T follicular helper cell (primary cell): Measurements from ENCODE around the gene SAMD11.

Experiments
- DNase-seq: peaks from one replicate; pipeline ENCODE4 v3.0.0-alpha.2; 2020; ENCODE audit warnings: low read depth

SAMD11 gene

GRCh38 chr1:916173-917075 is 7.3 kb upstream of the SAMD11 start:
- no peak for DNase-seq

- no peak for DNase-seq
Measured at GRCh38 chr1:917076-917459, 6.7 kb upstream of the SAMD11 start.

- DNase-seq: no peak
Measured at GRCh38 chr1:917466-918091, 6.1 kb upstream of the SAMD11 start.

GRCh38 chr1:918353-918752 is 5.4 kb upstream of the SAMD11 start:
- DNase-seq: no peak

- DNase-seq: no peak
Measured at GRCh38 chr1:918843-919242, 4.9 kb upstream of the SAMD11 start.

GRCh38 chr1:919271-919872 is 4.4 kb upstream of the SAMD11 start:
- DNase-seq: no peak

GRCh38 chr1:920010-920409 is 3.7 kb upstream of the SAMD11 start:
- no peak for DNase-seq

GRCh38 chr1:920521-920920 is 3.2 kb upstream of the SAMD11 start:
- DNase-seq: no peak

GRCh38 chr1:921011-921837 is 2.5 kb upstream of the SAMD11 start:
- no peak for DNase-seq

GRCh38 chr1:923991-924655 is 400 bp downstream of the SAMD11 start:
- DNase-seq: no peak

GRCh38 chr1:924656-925560 is 1.2 kb downstream of the SAMD11 start:
- no peak for DNase-seq

- no peak for DNase-seq
Measured at GRCh38 chr1:925561-926421, 2.1 kb downstream of the SAMD11 start.

GRCh38 chr1:927234-927633 is 3.5 kb downstream of the SAMD11 start:
- no peak for DNase-seq

- no peak for DNase-seq
Measured at GRCh38 chr1:927748-928147, 4.0 kb downstream of the SAMD11 start.

GRCh38 chr1:928825-929661 is 5.3 kb downstream of the SAMD11 start:
- DNase-seq: no peak

GRCh38 chr1:929712-930632 is 6.2 kb downstream of the SAMD11 start:
- no peak for DNase-seq

GRCh38 chr1:930633-931138 is 7.0 kb downstream of the SAMD11 start:
- DNase-seq: no peak
